ENCODE results near the gene AGBL1.
"Not testable (repeated sequence)": the region's sequence is repeated elsewhere in the genome, so short reads cannot be mapped to it uniquely, and the experiment has no call there.

Gene AGBL1

GRCh38 chr15:86872782-86873181 is 793.1 kb downstream of the AGBL1 start:
- Mint-ChIP-seq H3K36me3 (ENCODE audit: low read depth) (no peaks in the 10 kb centered on the region), H3K4me1 (ENCODE audit: low read depth) (no peaks in the 10 kb centered on the region), H3K27me3 (ENCODE audit: low read depth) (no peaks in the 10 kb centered on the region), H3K9me3 (no peaks in the 10 kb centered on the region), H3K27ac (no peak overlapping the region), H3K4me3 (no peak overlapping the region)
- DNase-seq (ENCODE audit: low spot score): no peak

- H3K36me3 Mint-ChIP-seq (ENCODE audit: low read depth): no peaks in the 10 kb centered on the region
Measured at GRCh38 chr15:86875067-86875466, 795.4 kb downstream of the AGBL1 start.

GRCh38 chr15:86876387-86876944 is 796.8 kb downstream of the AGBL1 start:
- Mint-ChIP-seq H3K9me3 (no peaks in the 10 kb centered on the region), H3K36me3 (ENCODE audit: low read depth) (no peaks in the 10 kb centered on the region), H3K27me3 (ENCODE audit: low read depth) (no peaks in the 10 kb centered on the region), H3K4me3 (no peak overlapping the region), H3K27ac (no peak overlapping the region), H3K4me1 (ENCODE audit: low read depth) (no peaks in the 10 kb centered on the region)
- no peak for DNase-seq (ENCODE audit: low spot score)

More at GRCh38 chr15:86875067-86875466, 795.4 kb downstream of the AGBL1 start:
- H3K4me1 Mint-ChIP-seq (ENCODE audit: low read depth): no peaks in the 10 kb centered on the region
- H3K9me3 Mint-ChIP-seq: no peaks in the 10 kb centered on the region
- DNase-seq (ENCODE audit: low spot score): no peak
- H3K4me3 Mint-ChIP-seq: no peak overlapping the region
- H3K27me3 Mint-ChIP-seq (ENCODE audit: low read depth): no peaks in the 10 kb centered on the region
- no peak overlapping the region for H3K27ac Mint-ChIP-seq

GRCh38 chr15:86877171-86877631 is 797.5 kb downstream of the AGBL1 start:
- Mint-ChIP-seq H3K4me3 (no peak overlapping the region), H3K36me3 (ENCODE audit: low read depth) (no peaks in the 10 kb centered on the region), H3K27ac (no peak overlapping the region), H3K9me3 (no peaks in the 10 kb centered on the region), H3K27me3 (ENCODE audit: low read depth) (no peaks in the 10 kb centered on the region), H3K4me1 (ENCODE audit: low read depth) (no peaks in the 10 kb centered on the region)
- DNase-seq (ENCODE audit: low spot score): no peak

- DNase-seq (ENCODE audit: low spot score); H3K4me1 Mint-ChIP-seq (ENCODE audit: low read depth); H3K27me3 Mint-ChIP-seq (ENCODE audit: low read depth); H3K4me3 Mint-ChIP-seq; H3K36me3 Mint-ChIP-seq (ENCODE audit: low read depth); H3K27ac Mint-ChIP-seq; H3K9me3 Mint-ChIP-seq: not testable (repeated sequence)
Measured at GRCh38 chr15:86878844-86879243, 799.2 kb downstream of the AGBL1 start.

- Mint-ChIP-seq H3K27me3 (ENCODE audit: low read depth) (no peaks in the 10 kb centered on the region), H3K9me3 (no peaks in the 10 kb centered on the region), H3K4me1 (ENCODE audit: low read depth) (no peaks in the 10 kb centered on the region), H3K27ac (no peak overlapping the region), H3K4me3 (no peak overlapping the region), H3K36me3 (ENCODE audit: low read depth) (no peaks in the 10 kb centered on the region)
- DNase-seq (ENCODE audit: low spot score): no peak
Measured at GRCh38 chr15:86879250-86880229, 799.9 kb downstream of the AGBL1 start.

- no peak overlapping the region for H3K4me3 Mint-ChIP-seq
Measured at GRCh38 chr15:86885616-86886015, 805.9 kb downstream of the AGBL1 start.

GRCh38 chr15:86892774-86893449 is 813.2 kb downstream of the AGBL1 start:
- no peak overlapping the region for H3K4me3 Mint-ChIP-seq
- H3K27me3 Mint-ChIP-seq (ENCODE audit: low read depth): peaks cover 2% of the 10 kb centered on the region
- no peak for DNase-seq (ENCODE audit: low spot score)
- H3K9me3 Mint-ChIP-seq: no peaks in the 10 kb centered on the region
- no peak overlapping the region for H3K27ac Mint-ChIP-seq
- no peaks in the 10 kb centered on the region for H3K36me3 Mint-ChIP-seq (ENCODE audit: low read depth)
- H3K4me1 Mint-ChIP-seq (ENCODE audit: low read depth): no peaks in the 10 kb centered on the region

More at GRCh38 chr15:86885616-86886015, 805.9 kb downstream of the AGBL1 start:
- Mint-ChIP-seq H3K36me3 (ENCODE audit: low read depth) (no peaks in the 10 kb centered on the region), H3K27ac (no peak overlapping the region), H3K9me3 (no peaks in the 10 kb centered on the region), H3K27me3 (ENCODE audit: low read depth) (peaks cover 1% of the 10 kb centered on the region), H3K4me1 (ENCODE audit: low read depth) (no peaks in the 10 kb centered on the region)
- no peak for DNase-seq (ENCODE audit: low spot score)

- Mint-ChIP-seq H3K36me3 (ENCODE audit: low read depth) (no peaks in the 10 kb centered on the region), H3K27me3 (ENCODE audit: low read depth) (peaks cover 2% of the 10 kb centered on the region), H3K4me1 (ENCODE audit: low read depth) (no peaks in the 10 kb centered on the region), H3K9me3 (no peaks in the 10 kb centered on the region), H3K4me3 (no peak overlapping the region), H3K27ac (no peak overlapping the region)
- no peak for DNase-seq (ENCODE audit: low spot score)
Measured at GRCh38 chr15:86894269-86894668, 814.6 kb downstream of the AGBL1 start.

- Mint-ChIP-seq H3K27me3 (ENCODE audit: low read depth) (no peaks in the 10 kb centered on the region), H3K36me3 (ENCODE audit: low read depth) (no peaks in the 10 kb centered on the region), H3K9me3 (no peaks in the 10 kb centered on the region), H3K27ac (no peak overlapping the region), H3K4me3 (no peak overlapping the region), H3K4me1 (ENCODE audit: low read depth) (no peaks in the 10 kb centered on the region)
- no peak for DNase-seq (ENCODE audit: low spot score)
Measured at GRCh38 chr15:86903642-86904421, 824.2 kb downstream of the AGBL1 start.

- no peak overlapping the region for H3K27ac Mint-ChIP-seq
- no peaks in the 10 kb centered on the region for H3K4me1 Mint-ChIP-seq (ENCODE audit: low read depth)
- H3K4me3 Mint-ChIP-seq: no peak overlapping the region
- no peak for DNase-seq (ENCODE audit: low spot score)
- H3K9me3 Mint-ChIP-seq: no peaks in the 10 kb centered on the region
- no peaks in the 10 kb centered on the region for H3K27me3 Mint-ChIP-seq (ENCODE audit: low read depth)
- no peaks in the 10 kb centered on the region for H3K36me3 Mint-ChIP-seq (ENCODE audit: low read depth)
Measured at GRCh38 chr15:86905625-86906256, 826.1 kb downstream of the AGBL1 start.

- Mint-ChIP-seq H3K27ac (no peak overlapping the region), H3K36me3 (ENCODE audit: low read depth) (no peaks in the 10 kb centered on the region), H3K27me3 (ENCODE audit: low read depth) (no peaks in the 10 kb centered on the region), H3K4me1 (ENCODE audit: low read depth) (no peaks in the 10 kb centered on the region), H3K4me3 (no peak overlapping the region), H3K9me3 (no peaks in the 10 kb centered on the region)
- DNase-seq (ENCODE audit: low spot score): no peak
Measured at GRCh38 chr15:86906376-86906775, 826.7 kb downstream of the AGBL1 start.

- no peak for DNase-seq (ENCODE audit: low spot score)
- Mint-ChIP-seq H3K4me3 (no peak overlapping the region), H3K27ac (no peak overlapping the region), H3K27me3 (ENCODE audit: low read depth) (no peaks in the 10 kb centered on the region), H3K36me3 (ENCODE audit: low read depth) (no peaks in the 10 kb centered on the region), H3K4me1 (ENCODE audit: low read depth) (no peaks in the 10 kb centered on the region), H3K9me3 (no peaks in the 10 kb centered on the region)
Measured at GRCh38 chr15:86911022-86911421, 831.4 kb downstream of the AGBL1 start.

All from T-helper 2 cell treated with Interferon-gamma antibody and Interleukin-4, amounts not matched to agents 5 μg/mL and 100 μg/mL, for 36 hours (primary cell).